SK-MEL-5 (cell line): ENCODE data around the gene ABCB10. TPM values are rescaled to one million over a fixed set of nuclear protein-coding genes. Genes with fewer than 3 reads are reported as not detected.
"Not testable (repeated sequence)": the region's sequence is repeated elsewhere in the genome, so short reads cannot be mapped to it uniquely, and the experiment has no call there.

Experiments
- DNase-seq: peaks from one replicate; pipeline ENCODE4 v3.0.0-alpha.2; 2016; ENCODE audit warnings: low read depth, low spot score
- in situ Hi-C: cut with HindIII; loops from 2 replicates; pipeline ENCODE4 v1.10.0; 2016; ENCODE audit warnings: low sequenced_read_pairs, high pct_unique_total_duplicates, low pct_unique_long_range_greater_than_20kb
- total RNA-seq: library from RNA; depleted of rRNA; stranded (reverse); fragments of >200 nt; shearing (Covaris generic); gene quantifications from 2 replicates; pipeline ENCODE4 v1.2.3, GENCODE V29; 2014

ABCB10 gene
- total RNA-seq, 1 experiment from 2014 or later, result 20.0 TPM

- in situ Hi-C loops, result no loop called here
- no peak for DNase-seq
These were observed 5.8 kb downstream of the ABCB10 start for GRCh38 chr1:229552732-229553131.

GRCh38 chr1:229550812-229551567 lies 7.5 kb downstream of the ABCB10 start:
- in situ Hi-C loops, result no loop called here
- DNase-seq, result no peak

DNA sequence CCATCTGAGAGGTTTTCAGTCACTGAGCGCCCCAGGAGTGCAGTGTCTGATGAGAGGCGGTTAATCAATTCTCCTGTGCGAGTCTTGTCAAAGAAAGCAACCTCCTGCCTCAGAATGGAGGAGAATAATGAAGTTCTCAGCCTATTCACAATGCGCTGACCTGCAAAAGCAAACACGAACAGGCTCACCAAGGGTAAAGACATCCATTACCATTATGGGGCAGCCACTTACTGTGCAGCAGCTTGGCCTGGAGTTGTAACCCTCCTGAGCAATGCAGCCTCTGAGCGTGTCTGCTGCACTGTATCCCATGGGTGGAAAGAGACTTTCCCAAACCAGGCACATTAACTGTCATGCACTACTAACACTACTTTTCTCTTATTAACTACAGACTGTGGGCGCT lies 11.0 kb downstream of the ABCB10 start:
- no peak for DNase-seq

GRCh38 chr1:229544587-229544986 lies 13.9 kb downstream of the ABCB10 start:
- no peak for DNase-seq

More for the DNA sequence above, 11.0 kb downstream of the ABCB10 start:
- in situ Hi-C loops, result no loop called here

DNA sequence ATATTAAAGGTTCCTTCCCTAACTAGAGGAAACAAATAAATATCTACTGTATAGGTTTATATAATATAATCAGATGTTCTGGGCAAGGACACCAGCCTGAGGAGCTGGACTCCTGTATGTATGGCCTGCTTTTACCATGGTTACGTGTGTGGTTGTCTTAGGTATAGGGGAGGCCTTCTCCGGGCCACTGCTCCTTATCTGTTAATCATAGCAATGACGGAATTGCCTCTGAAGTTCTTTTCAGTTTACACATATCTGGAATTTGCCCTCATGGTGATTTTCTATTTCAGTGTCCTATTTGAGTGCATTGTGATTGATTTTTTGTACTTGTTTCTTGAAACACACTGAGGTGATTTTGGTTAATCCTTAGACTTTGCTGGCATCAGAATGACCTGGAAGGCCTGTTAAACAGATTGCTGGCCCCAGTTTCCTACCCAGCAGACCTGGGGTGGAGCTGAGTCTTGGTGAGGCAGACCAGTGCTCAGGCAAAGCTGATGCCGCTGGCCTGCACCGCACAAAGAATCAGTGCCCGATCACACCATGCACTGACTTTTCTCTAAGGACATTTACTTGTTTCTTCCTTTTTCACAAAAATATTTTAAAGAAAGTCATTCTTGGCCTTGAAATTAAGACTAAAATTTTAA lies 18.5 kb downstream of the ABCB10 start:
- in situ Hi-C loops, result no loop called here
- DNase-seq, result no peak

More at GRCh38 chr1:229544587-229544986, 13.9 kb downstream of the ABCB10 start:
- in situ Hi-C loops, result no loop called here

GRCh38 chr1:229538945-229539344 lies 19.6 kb downstream of the ABCB10 start:
- in situ Hi-C loops, result no loop called here
- no peak for DNase-seq

DNA sequence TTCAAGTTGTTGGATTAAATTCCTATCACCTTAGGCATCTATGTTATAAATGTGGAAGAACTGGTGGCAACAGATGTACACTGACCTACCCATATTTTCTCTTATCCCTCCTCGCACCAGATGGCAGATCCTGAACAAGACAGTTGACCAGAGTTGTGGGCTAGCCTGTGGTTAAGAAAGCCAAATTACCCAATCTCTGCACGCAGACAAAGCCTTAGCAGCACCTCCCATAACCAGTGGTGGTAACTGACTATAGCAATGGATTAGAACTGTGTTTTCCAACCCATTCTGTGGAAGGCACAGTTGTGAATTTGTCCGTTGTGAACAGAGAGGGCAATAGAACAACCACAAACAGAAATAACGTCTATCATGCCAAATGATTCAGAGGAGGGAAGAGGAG lies 20.6 kb downstream of the ABCB10 start:
- no peak for DNase-seq
- in situ Hi-C loops, result no loop called here

DNA sequence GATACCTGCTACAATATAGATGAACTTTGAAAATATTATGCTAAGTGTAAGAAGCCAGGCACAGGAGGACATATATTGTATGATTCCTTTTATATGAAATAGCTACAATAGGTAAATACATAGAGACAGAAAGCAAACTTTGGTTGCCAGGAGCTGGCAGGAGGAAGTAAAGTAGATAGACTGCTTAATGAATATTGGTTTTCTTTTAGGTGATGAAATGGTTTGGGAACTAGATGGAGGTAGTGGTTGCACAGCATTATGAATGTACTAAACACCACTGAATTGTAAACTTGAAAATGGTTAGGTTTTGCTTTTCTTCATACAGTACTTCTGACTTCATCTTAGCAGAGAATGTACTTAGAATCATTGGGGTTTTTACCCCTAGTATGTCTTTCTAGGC lies 21.5 kb downstream of the ABCB10 start:
- no peak for DNase-seq
- in situ Hi-C loops, result no loop called here

DNA sequence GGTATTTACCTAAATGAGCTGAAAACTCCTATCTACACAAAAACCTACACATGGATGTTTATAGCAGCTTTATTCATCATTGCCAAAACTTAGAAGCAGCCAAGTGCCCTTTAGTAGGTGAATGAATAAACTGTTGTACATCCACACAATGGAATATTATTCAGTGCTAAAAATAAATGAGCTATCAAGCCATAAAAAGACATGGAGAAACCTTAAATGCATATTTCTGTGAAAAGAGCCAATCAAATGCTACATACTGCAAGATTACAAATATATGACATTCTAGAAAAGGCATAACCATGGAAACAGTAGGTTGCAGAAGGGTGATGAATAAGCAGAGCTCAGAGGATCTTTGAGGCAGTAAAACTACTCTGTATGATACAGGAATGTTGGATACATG lies 23.3 kb downstream of the ABCB10 start:
- in situ Hi-C loops, result no loop called here
- DNase-seq, result peak; percentile 96

DNA sequence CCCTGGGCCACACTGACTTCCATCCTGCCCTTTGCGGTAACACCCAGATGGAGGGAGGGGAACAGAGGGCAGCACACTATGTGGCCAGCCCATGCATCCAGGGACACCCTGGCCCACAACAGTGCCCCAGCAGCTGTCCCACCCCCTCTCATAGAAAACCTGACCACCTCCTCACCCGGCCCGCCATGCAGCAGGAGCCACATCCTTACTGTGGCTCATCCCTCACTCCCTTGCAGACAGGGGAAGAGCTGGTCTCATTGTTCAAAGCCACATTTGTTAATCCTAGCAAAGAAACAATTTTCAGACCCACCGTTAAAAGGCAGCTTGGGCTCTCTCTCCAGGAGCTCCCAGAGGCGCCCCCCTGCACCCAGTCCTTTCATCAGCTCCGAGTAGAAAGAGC lies 27.2 kb downstream of the ABCB10 start:
- in situ Hi-C loops, result no loop called here
- DNase-seq, result no peak

GRCh38 chr1:229529639-229530038 lies 28.9 kb downstream of the ABCB10 start:
- in situ Hi-C loops, result no loop called here
- no peak for DNase-seq

DNA sequence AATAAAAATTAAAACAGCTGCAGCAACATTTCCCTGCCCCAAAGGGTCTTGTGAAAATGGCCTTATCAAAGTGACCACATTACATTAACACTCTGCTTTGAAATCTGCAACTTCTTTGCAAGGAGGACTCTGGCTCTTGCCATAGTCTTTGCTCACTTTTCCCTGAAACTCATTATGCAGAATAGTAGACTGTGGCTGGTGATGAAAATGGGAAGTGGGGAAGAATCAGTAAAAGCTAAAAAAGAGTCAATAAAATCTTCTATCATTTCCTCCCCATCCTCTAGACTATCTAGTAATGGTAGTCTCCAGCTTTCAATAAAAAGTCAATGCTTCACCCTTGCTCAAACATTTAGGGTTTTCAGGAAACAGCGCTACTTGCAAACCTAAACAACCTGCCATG lies 31.8 kb downstream of the ABCB10 start:
- in situ Hi-C loops, result no loop called here
- no peak for DNase-seq

DNA sequence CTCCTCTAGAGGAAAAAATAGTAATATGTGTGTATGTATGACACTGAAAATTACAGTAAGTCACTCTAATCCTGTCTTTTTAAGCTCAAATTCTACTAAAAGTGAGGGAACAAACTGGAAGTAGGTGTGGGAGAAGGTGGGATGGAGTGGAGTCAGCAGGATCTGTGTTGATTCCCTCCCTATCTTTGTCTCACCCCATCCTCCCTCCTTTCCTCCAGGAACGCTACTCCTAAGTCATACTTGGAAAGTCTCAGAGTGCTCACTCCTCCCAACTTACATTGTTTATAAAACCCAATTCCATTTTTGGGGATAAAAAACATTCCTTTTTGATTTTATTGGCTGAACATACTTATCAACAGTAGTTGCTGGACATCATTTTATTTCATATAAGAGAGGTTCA lies 35.5 kb downstream of the ABCB10 start:
- no peak for DNase-seq
- in situ Hi-C loops, result no loop called here

GRCh38 chr1:229514578-229515275 lies 43.8 kb downstream of the ABCB10 start:
- peak; percentile 84 for DNase-seq
- in situ Hi-C loops, result no loop called here

DNA sequence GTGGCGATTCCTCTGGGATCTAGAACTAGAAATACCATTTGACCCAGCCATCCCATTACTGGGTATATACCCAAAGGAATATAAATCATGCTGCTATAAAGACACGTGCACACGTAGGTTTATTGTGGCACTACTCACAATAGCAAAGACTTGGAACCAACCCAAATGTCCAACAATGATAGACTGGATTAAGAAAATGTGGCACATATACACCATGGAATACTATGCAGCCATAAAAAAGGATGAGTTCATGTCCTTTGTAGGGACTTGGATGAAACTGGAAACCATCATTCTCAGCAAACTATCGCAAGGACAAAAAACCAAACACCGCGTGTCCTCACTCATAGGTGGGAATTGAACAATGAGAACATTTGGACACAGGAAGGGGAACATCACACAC lies 46.9 kb downstream of the ABCB10 start:
- in situ Hi-C loops, DNase-seq: not testable (repeated sequence)

DNA sequence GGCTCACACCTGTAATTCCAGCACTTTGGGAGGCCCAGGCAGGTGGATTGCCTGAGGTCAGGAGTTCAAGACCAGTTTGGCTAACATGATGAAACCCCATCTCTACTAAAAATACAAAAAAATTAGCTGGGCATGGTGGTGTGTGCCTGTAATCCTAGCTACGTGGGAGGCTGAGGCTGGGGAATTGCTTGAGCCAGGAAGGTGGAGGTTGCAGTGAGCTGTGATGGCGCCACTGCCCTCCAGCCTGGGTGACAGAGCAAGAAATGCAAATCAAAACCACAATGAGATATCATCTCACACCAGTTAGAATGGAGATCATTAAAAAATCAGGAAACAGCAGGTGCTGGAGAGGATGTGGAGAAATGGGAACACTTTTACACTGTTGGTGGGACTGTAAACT lies 47.3 kb downstream of the ABCB10 start:
- in situ Hi-C loops, DNase-seq: not testable (repeated sequence)

DNA sequence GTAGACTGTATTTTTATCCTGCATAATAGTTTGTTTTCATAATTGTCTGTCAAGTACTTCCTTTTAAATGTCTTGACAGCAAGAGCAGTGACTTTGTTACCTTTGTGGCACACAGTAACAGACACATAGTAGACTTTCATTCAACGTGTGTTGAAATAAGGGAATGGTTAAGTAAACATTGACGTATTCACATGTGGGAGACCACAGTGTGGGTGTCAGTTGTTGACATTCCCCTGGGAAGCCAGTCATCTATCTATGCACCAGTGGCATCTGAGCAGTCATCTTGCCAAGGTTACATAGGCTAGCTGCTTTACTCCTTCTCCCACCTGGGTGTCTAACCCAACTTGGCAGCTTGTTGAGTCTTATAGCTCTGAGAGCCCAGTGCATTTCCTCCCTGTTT lies 48.9 kb downstream of the ABCB10 start:
- no peak for DNase-seq
- in situ Hi-C loops, result no loop called here

DNA sequence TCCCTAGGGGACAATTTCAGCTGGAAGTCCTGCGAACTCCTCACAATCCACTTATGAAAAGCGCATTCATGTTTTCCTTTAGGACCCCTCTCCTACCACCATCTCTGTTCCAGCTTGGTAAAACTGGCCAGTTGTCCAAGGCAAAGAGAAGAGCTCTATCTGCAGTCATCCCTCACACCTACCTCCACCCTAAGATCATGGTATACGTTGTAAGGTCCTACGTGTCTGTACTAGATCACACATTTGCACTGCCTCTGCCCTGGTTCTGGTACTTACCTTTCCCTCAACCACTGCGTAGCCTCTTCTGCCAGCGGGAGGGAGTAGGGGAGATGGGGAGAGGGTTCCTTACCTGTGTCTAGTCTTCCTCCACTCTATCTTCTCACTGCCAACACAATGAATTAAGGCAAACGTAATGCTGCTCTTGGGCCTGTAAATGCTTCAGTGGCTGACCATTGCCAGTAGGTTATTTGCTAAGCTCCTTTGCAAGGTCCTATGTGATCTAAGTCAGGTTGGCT lies 49.6 kb downstream of the ABCB10 start:
- no peak for DNase-seq
- in situ Hi-C loops, result no loop called here
